HG02852 (cell line): ENCODE measurements around the gene FBXL15.

Experiments
- ATAC-seq: cut with Tn5 transposase; IDR thresholded peaks from one replicate; pipeline ENCODE4 v1.9.1; 2021; ENCODE audit warnings: mild to moderate bottlenecking, moderate library complexity; ENCODE audit not compliant: unreplicated experiment

FBXL15 gene

DNA sequence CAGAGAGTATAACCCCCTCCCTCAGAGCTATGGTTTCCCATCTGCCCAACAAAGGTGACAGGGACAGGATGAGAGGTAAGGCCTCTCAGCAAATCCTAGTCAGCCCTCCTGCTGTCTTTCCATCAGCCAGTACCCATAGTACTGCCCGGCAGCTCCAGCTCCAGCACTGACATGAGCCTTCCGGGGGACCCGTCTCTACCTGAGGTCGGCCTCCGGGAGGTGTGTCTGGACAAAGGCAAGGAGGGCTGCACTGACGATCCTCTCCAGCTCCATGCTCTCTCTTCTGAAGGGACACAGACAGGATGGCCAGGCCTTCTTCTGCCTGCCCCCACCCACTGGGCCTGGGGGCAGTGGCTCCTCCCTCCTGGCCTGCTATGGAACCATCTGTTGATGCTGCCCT lies 4.3 kb downstream of the FBXL15 start:
- no peak for ATAC-seq

DNA sequence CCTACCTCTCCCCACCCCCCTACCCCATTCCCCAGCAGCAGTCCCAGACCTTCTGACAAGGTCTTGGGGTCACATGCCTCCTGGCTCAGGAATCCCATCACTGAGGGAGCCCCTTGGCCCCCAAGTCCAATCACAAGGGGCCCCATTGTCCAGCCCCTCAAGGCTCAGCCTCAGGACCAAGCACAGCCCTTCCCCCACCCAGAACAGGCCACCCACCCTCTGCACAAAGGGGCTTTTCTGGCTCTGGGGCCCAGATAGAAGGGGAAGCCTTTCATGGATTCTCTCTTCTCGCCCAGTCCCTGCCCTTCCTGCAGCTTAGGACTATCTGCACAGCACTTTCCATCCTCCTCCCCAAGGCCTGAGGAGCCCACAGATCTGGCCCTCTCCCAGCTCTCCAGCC lies 4.8 kb downstream of the FBXL15 start:
- no peak for ATAC-seq

DNA sequence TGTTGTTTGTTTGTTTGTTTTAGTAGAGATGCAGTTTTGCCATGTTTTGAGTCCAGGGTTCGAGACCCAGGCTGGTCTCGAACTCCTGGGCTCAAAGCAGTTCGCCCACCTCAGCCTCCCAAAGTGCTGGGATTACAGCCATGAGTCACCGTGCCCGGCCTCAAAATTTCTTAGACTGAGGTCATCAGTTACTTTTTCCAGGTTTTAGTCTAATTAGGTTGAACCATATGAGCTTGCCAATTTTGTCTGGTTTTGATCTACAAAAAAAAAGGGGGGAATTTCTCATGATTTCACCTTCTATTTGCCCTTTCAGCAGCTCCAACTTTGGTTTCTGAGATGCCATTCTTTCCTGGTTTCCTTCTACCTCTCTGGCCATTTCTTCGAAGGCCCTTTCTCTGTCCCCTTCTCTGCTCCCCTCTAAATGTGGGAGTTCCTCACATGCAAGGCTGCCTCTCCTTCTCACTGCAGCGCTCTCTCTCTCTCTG lies 6.2 kb downstream of the FBXL15 start:
- ATAC-seq: no peak

DNA sequence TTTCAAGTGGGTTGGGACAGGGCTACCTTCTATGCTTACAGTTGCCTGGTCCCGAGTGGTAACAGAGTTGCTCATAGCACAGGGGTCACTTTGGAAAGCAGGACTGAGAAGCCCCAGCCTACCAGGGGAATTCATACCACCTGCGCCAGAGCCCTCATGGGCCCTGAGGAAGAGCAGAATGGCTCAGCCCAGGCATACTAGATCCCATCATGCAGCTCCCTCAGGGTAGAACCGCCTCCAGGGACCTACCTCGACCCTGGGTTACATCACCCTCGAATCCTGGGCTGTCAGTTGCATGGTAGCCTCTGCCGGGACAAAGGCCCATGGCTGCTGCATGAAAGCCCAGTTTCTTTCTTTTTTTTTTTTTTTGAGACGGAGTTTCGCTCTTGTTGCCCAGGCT lies 8.8 kb downstream of the FBXL15 start:
- no peak for ATAC-seq

DNA sequence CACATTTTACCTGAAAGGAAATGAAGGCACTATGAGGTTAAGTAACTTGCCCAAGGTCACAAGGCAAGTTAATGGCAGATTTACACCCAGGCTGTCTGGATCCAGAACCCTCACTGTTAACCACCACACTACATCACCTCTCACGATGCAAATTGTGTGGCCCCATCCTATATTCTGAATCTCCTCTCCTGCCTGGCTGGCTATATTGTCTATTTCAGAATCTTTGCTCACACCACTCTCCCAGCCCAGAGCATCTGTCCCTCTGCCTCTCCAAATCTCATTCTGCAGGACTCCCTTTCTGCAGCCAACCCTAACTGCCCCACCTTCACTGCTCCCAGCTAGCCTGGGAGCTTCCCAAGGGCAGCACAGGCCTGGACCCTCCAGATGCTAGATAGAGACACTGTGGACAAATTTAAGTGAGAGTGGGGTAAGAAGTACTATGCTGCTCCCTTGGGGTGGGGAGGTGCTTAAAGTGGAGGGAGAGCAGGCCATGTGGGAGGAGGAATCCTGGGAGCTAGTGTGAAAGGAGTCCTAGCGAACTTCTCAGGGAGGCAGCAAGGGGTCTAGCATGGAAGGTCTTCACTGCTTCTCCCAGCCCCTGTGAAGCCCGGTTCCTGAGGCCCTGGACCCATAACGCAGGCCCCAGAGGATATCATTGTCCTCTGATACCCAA lies 11.0 kb downstream of the FBXL15 start:
- ATAC-seq: no peak

DNA sequence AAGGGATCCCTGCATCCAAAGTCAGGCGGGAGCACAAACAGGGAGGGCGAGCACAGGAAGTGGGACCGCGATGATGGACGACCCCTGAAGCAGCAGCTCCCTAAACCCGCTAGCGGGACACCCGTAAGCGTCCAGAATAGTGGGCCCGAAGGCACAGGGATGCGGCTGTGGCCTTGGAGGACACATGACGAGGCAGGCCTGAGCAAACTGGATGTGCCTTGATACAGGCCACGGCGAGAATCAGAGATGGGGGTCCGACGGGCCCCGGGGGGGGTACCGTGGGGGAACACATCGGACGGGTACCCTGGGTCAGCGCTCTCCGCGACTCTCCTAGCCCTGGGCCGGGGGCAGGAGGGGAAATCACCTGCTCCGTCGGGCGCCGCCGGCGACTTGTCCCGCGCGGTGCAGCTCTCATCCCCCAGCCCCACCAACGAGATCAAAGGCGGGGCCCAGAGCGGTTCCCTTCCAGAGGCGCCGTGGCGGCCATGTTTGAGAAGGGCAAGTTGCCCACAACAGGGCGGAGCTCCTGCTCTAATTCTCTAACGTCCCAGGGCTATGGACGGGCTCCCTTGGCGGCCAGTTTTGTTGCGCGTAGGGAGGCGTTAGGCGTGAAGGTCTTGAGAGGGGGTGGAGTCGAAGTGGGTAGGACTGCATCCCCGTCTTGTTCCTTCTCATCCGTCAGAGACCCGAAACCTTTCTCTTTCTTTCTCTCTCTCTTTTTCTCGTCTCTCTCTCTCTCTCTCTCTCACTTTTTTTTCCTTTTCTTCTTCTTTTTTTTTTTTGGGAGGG lies 11.7 kb downstream of the FBXL15 start, which contains the start of gene CUEDC2:
CUEDC2 (minus strand) TSS at position 413 of the 789 bp plus-strand sequence. CDS start 7,386 bp downstream, outside the sequence.
- peak; percentile 90 for ATAC-seq

DNA sequence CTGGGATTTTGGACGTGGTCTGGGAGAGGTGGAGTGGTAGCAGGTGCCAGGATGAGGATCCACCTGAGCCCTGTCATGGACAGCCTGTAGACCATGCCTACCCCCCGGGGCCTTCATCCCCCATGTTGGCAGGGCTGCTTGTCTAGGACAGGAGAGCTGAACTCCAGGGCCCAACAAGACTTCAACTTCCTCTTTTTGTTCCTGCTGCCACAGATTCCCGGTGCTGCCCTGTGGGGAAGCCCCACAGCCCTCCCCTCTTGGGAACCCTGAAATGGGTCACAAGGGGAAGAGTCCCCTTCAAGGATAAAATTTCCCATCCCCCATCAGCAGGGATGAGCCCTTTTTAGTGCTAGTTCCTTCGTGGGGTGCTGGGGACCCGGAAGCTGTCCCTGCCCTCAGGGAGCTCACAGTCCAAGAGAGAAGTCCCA lies 13.0 kb downstream of the FBXL15 start:
- no peak for ATAC-seq

DNA sequence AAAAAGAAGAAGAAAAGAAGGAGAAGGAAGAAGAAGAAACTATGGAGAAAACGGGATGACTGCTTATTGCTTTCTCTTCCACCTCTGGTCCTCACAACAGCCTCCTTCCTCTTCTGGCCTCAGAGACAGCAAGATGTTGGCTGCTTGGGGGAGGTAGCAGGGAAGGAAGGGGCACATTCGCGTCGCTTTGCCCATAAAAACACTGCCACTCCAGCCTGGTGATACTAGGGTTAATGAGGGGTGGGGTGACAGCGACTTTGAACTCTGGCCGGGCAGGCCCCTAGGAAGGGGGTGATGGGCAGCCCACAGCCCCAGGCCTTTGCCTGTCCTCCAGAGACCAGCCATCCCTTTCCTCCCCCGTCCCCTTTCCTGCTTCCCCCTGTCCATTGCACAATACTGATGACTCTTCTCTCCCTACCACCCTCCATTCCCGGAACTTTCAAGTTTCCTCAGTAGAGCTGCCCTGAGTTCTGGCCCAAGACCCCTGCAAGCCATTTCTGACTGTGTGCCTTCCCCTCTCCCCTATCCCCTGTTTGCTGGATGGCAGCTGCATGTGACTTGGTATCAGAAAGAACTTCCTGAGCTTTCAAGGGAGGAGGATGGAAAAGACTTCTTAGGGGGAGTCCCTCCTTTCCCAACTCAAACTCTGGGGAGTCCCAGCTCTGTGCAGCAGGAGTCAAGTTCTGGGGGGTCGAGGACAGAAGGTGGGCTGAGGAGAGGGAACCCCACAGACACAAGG lies 13.9 kb downstream of the FBXL15 start:
- no peak for ATAC-seq

DNA sequence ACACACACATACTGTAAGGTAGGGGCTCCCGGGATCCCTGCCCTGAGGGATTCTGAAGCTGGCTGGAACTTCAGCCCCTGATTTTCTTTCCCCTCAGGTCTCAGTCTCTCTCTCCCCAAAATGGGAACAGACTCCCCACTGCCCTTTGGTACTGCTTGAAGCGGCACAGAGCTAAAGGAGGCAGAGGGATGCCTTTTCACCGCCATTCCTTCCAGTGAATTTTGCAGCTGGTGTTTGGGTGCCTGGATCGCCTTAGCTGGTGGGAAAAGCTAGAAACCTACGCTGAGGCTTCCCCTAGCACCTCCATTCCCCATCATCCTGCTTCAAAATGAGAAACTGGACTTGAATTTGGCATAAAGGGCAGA lies 14.5 kb downstream of the FBXL15 start:
- no peak for ATAC-seq

DNA sequence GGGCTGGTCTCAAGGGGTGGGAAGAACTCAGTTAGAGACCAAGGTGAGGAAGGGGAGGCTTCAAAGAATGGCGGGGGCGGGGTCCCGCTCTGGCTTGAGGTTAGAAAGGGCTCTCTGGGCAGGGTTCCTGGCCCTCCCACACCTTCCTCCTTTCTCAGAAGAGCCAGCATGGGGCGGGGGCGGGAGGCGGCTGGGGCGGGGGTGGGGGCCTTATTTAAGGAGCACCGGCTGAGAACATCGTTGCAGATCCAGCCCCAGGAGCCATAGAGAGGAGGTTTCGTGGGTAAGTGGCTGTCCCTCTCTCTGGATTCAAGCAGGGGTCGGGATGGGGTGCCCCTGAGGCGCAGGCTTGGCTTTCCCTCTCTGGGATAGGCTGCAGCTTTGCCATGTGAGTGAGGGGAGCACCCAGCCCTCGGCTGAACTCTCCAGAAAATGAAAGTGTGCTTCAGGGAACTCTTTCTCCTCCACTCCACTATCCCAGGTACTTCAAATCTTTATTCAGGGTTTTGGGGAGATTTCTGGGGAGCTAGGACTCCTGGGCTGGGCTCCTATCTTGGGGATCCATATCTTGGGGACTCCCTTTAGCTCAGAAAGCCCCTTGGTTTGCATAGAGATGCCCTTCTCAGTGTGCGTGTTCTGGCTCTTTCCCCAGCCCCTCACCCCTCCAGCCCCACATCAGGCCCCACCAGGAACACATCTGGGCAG lies 15.0 kb downstream of the FBXL15 start:
- ATAC-seq: no peak

DNA sequence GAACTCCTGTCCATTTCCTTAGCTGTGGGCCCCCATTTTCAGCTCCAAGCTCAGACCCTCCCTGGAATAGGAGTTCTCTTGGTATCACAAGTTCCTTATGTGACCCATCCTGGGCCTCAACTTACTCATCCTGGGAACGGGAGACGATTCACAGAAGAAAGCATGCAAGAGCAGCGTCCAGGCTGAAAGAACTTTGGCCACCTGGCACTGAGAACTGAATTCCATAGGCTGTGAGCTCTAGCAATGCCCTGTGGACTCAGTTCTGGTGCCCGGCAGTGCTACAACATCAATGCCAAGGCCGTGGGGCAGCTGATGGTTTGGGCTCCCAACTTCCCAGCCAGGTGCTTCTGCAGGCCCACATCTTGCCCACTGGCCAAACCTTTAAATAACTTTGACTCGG lies 15.7 kb downstream of the FBXL15 start:
- no peak for ATAC-seq

DNA sequence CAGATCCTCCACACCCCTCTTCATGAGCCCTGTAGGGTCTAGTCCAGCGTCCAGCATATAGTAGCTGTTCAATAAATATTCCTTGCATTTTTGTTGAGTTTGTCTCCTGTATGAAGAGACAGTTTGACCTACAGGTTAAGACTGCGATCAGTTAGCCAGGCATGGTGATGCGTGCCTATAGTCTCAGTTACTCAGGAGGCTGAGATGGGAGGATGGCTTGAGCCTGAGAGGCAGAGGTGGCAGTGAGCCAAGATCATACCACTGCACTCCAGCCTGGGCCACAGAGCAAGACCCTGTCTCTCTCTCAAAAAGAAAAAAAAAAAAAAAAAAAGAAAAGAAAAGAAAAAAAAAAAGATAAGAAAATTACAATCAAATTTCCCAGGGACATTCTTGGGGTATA lies 16.9 kb downstream of the FBXL15 start:
- ATAC-seq: no peak

DNA sequence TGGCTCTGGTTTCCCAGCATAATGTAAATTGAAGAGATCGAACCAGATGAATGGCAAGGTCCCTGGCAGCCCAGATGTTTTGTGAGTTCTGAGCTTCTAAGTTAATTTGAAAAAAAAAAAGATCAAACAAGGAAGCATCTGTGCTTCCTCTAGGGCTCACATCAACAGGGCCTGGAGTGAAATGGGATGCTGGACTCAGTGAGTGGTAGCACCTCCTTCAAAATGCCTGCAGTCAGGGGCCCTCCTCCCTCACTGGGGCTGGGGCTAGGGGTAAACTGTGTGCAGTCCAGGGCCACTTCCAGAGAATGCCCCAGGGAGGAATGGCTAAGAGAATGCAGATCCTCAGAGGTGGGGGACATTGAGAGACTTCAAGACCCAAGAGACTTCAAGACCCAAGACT lies 17.7 kb downstream of the FBXL15 start:
- ATAC-seq: no peak

DNA sequence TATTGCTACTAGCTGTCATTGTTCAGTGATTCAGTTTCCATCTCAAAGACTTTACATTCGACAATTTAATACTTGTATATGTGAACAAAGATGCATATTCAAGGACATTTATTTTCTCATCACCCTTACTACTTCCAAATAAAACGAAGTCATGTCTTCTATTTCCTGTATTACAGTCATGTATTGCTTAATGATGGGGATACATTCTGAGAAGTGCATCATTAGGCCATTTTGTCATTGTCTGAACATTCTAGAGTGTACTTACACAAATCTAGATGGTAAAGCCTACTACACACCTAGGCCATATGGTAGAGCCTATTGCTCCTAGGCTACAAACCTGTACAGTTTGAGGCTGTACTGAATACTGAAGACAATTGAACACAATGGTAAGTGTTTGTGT lies 24.2 kb downstream of the FBXL15 start:
- no peak for ATAC-seq

DNA sequence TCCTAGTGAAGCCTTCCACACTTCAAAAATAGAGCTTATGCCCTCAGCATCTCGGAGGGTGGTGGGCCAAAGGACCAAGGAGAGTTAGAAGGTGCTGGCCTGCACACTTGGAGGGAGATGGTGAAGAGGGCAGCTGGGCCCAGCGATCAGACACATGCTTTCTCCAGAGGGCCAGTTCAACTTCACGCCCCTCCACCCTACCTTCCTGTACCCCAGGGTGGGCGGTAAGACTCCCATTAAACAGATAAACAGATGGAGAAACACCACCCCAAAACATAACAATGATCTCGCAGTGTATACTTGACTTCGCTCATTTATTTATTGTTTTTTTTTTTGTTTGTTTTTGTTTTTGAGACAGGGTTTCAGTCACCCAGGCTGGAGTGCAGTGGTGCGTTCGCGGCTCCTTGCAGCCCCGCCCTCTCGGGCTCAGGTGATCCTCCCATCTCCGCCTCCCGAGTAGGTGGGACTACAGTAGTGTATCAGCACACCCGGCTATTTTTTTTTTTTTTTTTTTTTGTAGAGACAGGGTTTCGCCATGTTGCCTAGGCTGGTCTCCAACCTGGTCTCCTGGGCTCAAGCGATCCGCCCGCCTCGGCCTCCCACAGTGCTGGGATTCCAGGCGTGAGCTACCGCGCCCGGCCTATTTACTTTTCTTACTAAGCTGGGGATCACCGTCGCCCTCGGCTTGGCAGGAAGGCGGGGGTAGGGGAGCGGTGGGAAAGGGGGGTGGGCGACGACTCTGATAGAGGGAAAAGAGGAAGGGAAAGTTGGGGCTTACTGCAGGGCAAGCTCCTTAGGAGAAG lies 28.9 kb downstream of the FBXL15 start:
- ATAC-seq: peak; percentile 55

DNA sequence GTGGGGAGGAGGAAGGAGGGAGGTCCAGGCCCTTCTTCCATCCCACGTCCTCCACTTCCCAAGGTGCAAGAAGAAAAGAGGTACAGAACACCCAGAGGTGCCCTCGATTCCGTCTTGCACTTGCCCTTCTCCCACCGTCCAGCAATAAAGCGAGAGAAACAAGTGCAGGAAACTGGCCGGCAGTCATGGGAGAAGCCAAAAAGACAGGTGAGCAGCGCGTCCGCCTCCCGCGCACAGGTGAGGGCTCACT lies 29.4 kb downstream of the FBXL15 start:
- ATAC-seq: peak; percentile 5

DNA sequence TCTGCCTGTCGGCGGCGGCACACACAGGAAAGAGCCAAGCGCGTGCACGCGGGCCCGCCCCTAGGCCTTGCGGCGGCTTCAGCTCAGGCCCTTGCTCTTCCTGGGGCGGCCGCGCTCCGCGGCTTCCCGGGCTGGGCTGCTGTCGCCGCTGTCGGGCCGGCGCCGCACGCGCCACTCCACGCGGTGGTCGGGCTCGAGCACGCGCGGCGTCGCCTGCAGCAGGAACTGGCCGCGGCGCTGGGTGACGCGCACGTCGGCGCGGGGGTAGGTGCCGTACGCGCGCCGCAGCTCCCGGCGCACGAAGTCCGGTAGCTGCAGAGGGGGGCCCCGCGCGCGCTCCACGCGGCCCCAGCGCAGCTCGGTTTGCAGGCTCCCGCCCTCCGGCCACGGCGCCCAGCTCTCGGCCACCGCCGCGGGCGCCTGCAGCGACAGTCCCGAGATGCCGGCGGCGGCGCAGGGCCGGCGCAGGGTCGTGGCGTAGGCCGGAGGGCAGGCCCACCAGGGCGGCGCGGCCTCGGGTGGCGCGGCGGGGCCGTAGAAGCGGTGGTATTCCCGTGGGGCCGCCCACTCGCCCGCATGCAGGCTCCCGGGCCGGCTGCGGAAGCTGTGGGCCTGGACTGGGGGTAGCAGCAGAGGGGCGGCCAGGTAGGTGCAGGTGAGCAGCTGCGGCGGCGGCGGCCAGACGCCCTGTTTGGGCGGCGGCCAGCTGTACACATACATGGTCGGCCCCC lies 29.9 kb downstream of the FBXL15 start:
- peak; percentile 66 for ATAC-seq

DNA sequence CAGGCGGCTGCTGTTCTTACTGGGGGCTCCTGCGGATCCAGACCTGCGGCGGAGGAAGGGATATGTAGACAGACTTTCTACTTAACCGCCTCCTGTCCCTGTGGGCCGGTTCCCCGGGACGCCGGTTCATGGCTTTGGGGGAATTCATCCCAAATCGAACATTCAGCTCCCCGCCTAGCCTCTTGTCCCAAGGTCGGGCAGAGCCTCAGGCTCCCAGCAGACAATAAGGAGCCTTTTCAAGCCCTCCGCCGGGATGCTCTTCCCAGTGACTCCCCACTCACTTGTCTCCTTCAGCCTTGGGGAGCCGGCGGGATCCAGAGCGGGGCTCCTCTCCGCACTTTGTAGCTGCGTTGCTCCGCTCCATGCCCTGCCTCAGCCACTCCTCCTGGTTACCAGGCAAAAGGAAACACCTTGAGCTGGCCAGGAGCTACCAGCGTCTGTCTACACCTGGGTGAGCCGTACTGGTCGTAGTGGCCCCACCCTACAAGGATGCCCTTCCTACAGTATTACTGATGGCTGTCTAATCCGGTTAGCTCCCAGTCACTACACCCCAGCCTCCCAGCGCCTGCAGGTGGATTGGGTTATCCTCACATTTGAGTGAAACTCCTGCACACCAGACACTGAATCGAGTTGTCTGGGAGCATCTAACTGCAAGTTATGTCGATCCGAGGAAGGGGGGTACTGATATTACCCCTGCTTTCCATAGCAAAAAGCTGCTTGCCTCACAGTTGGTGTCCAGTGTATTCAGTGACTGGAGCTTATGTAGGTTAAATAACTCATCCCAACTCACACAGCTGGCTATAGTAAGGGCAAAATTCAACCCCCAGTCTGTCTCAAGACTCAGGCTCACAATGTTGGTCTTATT lies 30.7 kb downstream of the FBXL15 start, which contains the start of gene C10orf95:
C10orf95 (minus strand) TSS at position 439 of the 865 bp plus-strand sequence. CDS start 450 bp downstream, outside the sequence.
- no peak for ATAC-seq
